HepG2 (cell line): ENCODE results near the gene ARHGAP25. TPM values are rescaled to one million over a fixed set of nuclear protein-coding genes. Genes with fewer than 3 reads are reported as not detected.

Source experiments
- ATAC-seq: fragments of 200-7000 bp; cut with Tn5 transposase; 3 replicates; pipeline ENCODE4 v1.9.1; 2020; ENCODE audit warnings: mild to moderate bottlenecking, moderate library complexity
- BruUV-seq: library from RNA; stranded (reverse); fragments of 400-500 nt; replicated peaks from 2 replicates; lab custom pipeline; 2021; lab: Mats Ljungman, UMichigan
- CTCF ChIA-PET: fragments of 300-600 bp; formaldehyde crosslinking; extraction: SDS; loops from one replicate; lab custom pipeline; 2021; ENCODE audit warnings: low total read pairs, inconsistent platforms, low intra/inter-chr PET ratio; lab: Yijun Ruan, JAX
- POLR2A ChIA-PET: fragments of 350-600 bp; sonication (Branson Sonifier 250); formaldehyde crosslinking; loops from one replicate; lab custom pipeline; 2020; ENCODE audit warnings: antibody characterized with exemption, inconsistent platforms; lab: Yijun Ruan, JAX
- DNase-seq: peaks from one replicate; pipeline ENCODE4 v3.0.0-alpha.2; 2015; ENCODE audit warnings: low spot score
- FAIRE-seq: peaks from 3 replicates; lab custom pipeline; 2011; peaks lifted over from hg19 to GRCh38; lab: Jason Lieb, UNC
- H2AFZ ChIP-seq: one replicate; pipeline ENCODE4 v1.6.1; 2011; ENCODE audit warnings: low read length, inconsistent platforms
- H3K27ac ChIP-seq: fragments of 300-600 bp; 3 replicates; pipeline ENCODE4 v1.8.0; 2011; ENCODE audit warnings: mixed run types, mild to moderate bottlenecking, mixed read lengths, low read length, inconsistent platforms; ENCODE audit not compliant: insufficient read depth; ENCODE audit errors: extremely low read length
- H3K27me3 ChIP-seq, 2 experiments: fragments of 200-600 bp in 1 of 2; 2 replicates in 1 of 2; 3 replicates in 1 of 2; pipeline versions ENCODE4 v1.6.0 to v1.8.0; 2011; ENCODE audit warnings: low read length in 2 of 2, mild to moderate bottlenecking in 2 of 2, moderate library complexity in 2 of 2, inconsistent platforms in 1 of 2; ENCODE audit not compliant: insufficient read depth in 2 of 2, control insufficient read depth in 1 of 2
- H3K36me3 ChIP-seq, 2 experiments: fragments of 200-600 bp in 1 of 2; replicated peaks in 1 of 2; 2 replicates in 1 of 2; 3 replicates in 1 of 2; pipeline versions ENCODE4 v1.5.1 to v1.8.0; 2011; ENCODE audit warnings: low read length in 2 of 2, inconsistent platforms in 1 of 2; ENCODE audit not compliant: insufficient read depth in 2 of 2, control insufficient read depth in 1 of 2
- H3K4me1 ChIP-seq: 2 replicates; pipeline ENCODE4 v1.5.1; 2012; ENCODE audit warnings: low read length, inconsistent platforms; ENCODE audit not compliant: insufficient read depth
- H3K4me2 ChIP-seq: 2 replicates; pipeline ENCODE4 v1.6.0; 2011; ENCODE audit warnings: low read depth, low read length, inconsistent platforms
- H3K4me3 ChIP-seq, 3 experiments: fragments of 200-600 bp in 1 of 3; sonication (generic), shearing (Covaris generic) in 1 of 3; replicated peaks in 1 of 3; 2 replicates each; pipeline ENCODE4 v1.5.1; 2011 to 2016; ENCODE audit warnings: low read length in 3 of 3, inconsistent platforms in 2 of 3, low read depth in 2 of 3, mild to moderate bottlenecking in 2 of 3, control low read depth in 1 of 3, mixed read lengths in 1 of 3; ENCODE audit not compliant: insufficient read depth in 1 of 3
- H3K79me2 ChIP-seq: one replicate; pipeline ENCODE4 v1.6.1; 2011; ENCODE audit warnings: low read length, inconsistent platforms; ENCODE audit not compliant: insufficient read depth
- H3K9ac ChIP-seq: 2 replicates; pipeline ENCODE4 v1.6.0; 2011; ENCODE audit warnings: mild to moderate bottlenecking, low read depth, low read length, inconsistent platforms; ENCODE audit not compliant: insufficient read depth
- H3K9me3 ChIP-seq: 2 replicates; pipeline ENCODE4 v1.5.1; 2012; ENCODE audit warnings: mild to moderate bottlenecking, low read length
- H4K20me1 ChIP-seq: 2 replicates; pipeline ENCODE4 v1.6.0; 2011; ENCODE audit warnings: inconsistent platforms, mild to moderate bottlenecking, low read length, moderate library complexity; ENCODE audit not compliant: insufficient read depth
- KLF9 ChIP-seq: IDR thresholded peaks from 2 replicates; pipeline ENCODE4 v1.6.1; 2016; ENCODE audit warnings: low read depth
- MEF2D ChIP-seq: sonication (generic); formaldehyde crosslinking; IDR thresholded peaks from 2 replicates; pipeline ENCODE4 v1.5.1; 2020; ENCODE audit warnings: mild to moderate bottlenecking, missing genetic modification reagents
- POLR2G ChIP-seq: fragments of 200-400 bp; formaldehyde crosslinking; IDR thresholded peaks from 2 replicates; pipeline ENCODE4 v1.6.1; 2018; ENCODE audit warnings: mild to moderate bottlenecking, low read depth, low read length, moderate library complexity
- RXRA ChIP-seq: sonication (generic); formaldehyde crosslinking; IDR thresholded peaks from 2 replicates; pipeline ENCODE4 v1.5.1; 2020; ENCODE audit warnings: missing genetic modification reagents
- SATB2 ChIP-seq: sonication (generic); formaldehyde crosslinking; IDR thresholded peaks from 2 replicates; pipeline ENCODE4 v1.5.0; 2020; ENCODE audit warnings: missing genetic modification reagents
- SNAI1 ChIP-seq: sonication (generic); formaldehyde crosslinking; IDR thresholded peaks from 2 replicates; pipeline ENCODE4 v1.5.0; 2020; ENCODE audit warnings: mild to moderate bottlenecking, missing genetic modification reagents, borderline replicate concordance
- ZKSCAN8 ChIP-seq: IDR thresholded peaks from 2 replicates; pipeline ENCODE4 v1.6.1; 2016; ENCODE audit warnings: borderline replicate concordance, missing genetic modification reagents, missing compliant biosample characterization
- ZMYM4 ChIP-seq: sonication (generic); formaldehyde crosslinking; IDR thresholded peaks from 2 replicates; pipeline ENCODE4 v1.8.1; 2023; ENCODE audit warnings: mild to moderate bottlenecking, missing genetic modification reagents
- ZNF350 ChIP-seq: sonication (generic); formaldehyde crosslinking; IDR thresholded peaks from 2 replicates; pipeline ENCODE4 v1.4.0; 2020; ENCODE audit warnings: mild to moderate bottlenecking, low read depth, missing genetic modification reagents, borderline replicate concordance
- ZNF432 ChIP-seq: sonication (generic); formaldehyde crosslinking; IDR thresholded peaks from 2 replicates; pipeline ENCODE4 v1.5.0; 2020; ENCODE audit warnings: missing genetic modification reagents, mild to moderate bottlenecking, borderline replicate concordance
- ZNF547 ChIP-seq: sonication (generic); formaldehyde crosslinking; IDR thresholded peaks from 2 replicates; pipeline ENCODE4 v1.5.1; 2020; ENCODE audit warnings: mild to moderate bottlenecking, missing genetic modification reagents
- ZNF788 ChIP-seq: sonication (generic); formaldehyde crosslinking; IDR thresholded peaks from 2 replicates; pipeline ENCODE4 v1.5.0; 2020; ENCODE audit warnings: mild to moderate bottlenecking, missing genetic modification reagents, borderline replicate concordance
- WGBS: methylation state at CpG from one replicate; pipeline ENCODE4 v1.1.6; 2017; ENCODE audit warnings: low lambda C conversion rate; 5-methylcytosine and 5-hydroxymethylcytosine counted together
- in situ Hi-C: cut with HindIII; loops from 2 replicates; pipeline ENCODE4 v1.10.0; 2017; ENCODE audit warnings: low pct_unique_long_range_greater_than_20kb; ENCODE audit not compliant: extremely low pct_ligation_motif_present
- intact Hi-C: fragments of 100-400 bp; cut with micrococcal nuclease; formaldehyde crosslinking; loops from one replicate; pipeline ENCODE4 v1.10.0; 2022; ENCODE audit not compliant: unreplicated experiment
- polyA plus RNA-seq, 8 experiments: library from polyadenylated mRNA; depleted of rRNA in 3 of 8; stranded (reverse) in 7 of 8; unstranded in 1 of 8; fragments of >200 nt; fragmentation: Illumina TruSeq in 4 of 8; extraction: Trizol in 4 of 8; gene quantifications; 2 replicates each; pipeline versions ENCODE4 v1.2.1 to v1.2.3, GENCODE V29; 2011 to 2016; ENCODE audit warnings: low read depth in 4 of 8, missing spikeins in 1 of 8, mixed read lengths in 1 of 8; ENCODE audit not compliant: insufficient read depth in 1 of 8
- total RNA-seq, 5 experiments: library from RNA; depleted of rRNA; stranded (reverse); fragments of >200 nt; fragmentation: Illumina TruSeq; extraction: Trizol; gene quantifications; 2 replicates each; pipeline ENCODE4 v1.2.3, GENCODE V29; 2016; ENCODE audit warnings: low read depth in 1 of 5
- TF ChIP-seq, protein P1 (sequence below): sonication (generic); formaldehyde crosslinking; IDR thresholded peaks from 2 replicates; pipeline ENCODE4 v1.4.0; 2020; ENCODE audit warnings: mild to moderate bottlenecking, missing genetic modification reagents, borderline replicate concordance
- TF ChIP-seq, protein P2 (sequence below): sonication (generic); formaldehyde crosslinking; IDR thresholded peaks from 2 replicates; pipeline ENCODE4 v1.9.0; 2021; ENCODE audit warnings: mild to moderate bottlenecking, missing genetic modification reagents

ARHGAP25 gene
- total and polyA plus RNA-seq, 2 of the 13 experiments (the other 11 are each of a cell fraction or from before 2014, with no cell fraction given), result not detected

DNA sequence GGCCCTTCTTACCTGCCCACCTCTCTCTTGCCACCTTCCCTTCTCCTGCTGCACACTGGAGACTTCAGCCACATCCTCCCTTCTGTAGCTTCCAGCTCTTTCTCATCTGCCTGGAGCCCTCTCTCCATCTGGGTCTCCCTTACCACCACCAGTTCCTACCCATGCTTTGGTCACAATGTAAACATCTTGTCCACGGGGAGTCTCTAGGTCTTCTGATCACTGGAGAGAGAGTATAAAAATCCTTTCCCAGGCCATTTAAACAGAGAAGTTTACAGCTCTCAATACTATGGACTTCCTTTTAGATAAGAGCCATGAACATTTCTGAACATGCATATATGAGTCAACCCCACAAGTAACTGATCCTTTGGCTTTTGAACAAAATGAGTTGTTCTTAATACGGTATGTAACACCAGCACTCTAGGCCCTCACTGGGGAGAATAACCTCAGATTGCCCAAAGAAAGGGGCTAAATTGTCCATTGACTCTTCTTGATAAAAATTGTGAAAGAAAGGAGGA lies 5.8 kb downstream of the ARHGAP25 start:
- no TSS peak for BruUV-seq
- no peak overlapping the region for H3K9ac ChIP-seq
- 0% methylated on average over 2 of the region's 2 CpGs for WGBS
- no peaks in the 10 kb centered on the region for H4K20me1 ChIP-seq
- no peak overlapping the region for H3K27ac ChIP-seq
- H3K9me3 ChIP-seq, result no peaks in the 10 kb centered on the region
- H3K4me2 ChIP-seq, result no peak overlapping the region
- in situ Hi-C loops (no loop called here), intact Hi-C loops (no loop called here)
- peaks cover 0 to 11% of the 10 kb centered on the region in 2 experiments; a peak in 1 of 5 replicates for H3K27me3 ChIP-seq
- ATAC-seq (no peak), FAIRE-seq (no peak), DNase-seq (no peak)
- no peaks in the 10 kb centered on the region for H3K79me2 ChIP-seq
- TF ChIP-seq, protein P1, sequence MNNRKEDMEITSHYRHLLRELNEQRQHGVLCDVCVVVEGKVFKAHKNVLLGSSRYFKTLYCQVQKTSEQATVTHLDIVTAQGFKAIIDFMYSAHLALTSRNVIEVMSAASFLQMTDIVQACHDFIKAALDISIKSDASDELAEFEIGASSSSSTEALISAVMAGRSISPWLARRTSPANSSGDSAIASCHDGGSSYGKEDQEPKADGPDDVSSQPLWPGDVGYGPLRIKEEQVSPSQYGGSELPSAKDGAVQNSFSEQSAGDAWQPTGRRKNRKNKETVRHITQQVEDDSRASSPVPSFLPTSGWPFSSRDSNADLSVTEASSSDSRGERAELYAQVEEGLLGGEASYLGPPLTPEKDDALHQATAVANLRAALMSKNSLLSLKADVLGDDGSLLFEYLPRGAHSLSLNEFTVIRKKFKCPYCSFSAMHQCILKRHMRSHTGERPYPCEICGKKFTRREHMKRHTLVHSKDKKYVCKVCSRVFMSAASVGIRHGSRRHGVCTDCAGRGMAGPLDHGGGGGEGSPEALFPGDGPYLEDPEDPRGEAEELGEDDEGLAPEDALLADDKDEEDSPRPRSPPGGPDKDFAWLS (CRISPR knock-in tag), result no peak
- TF ChIP-seq ZNF547 (CRISPR knock-in tag), result no peak
- TF ChIP-seq, protein P2, sequence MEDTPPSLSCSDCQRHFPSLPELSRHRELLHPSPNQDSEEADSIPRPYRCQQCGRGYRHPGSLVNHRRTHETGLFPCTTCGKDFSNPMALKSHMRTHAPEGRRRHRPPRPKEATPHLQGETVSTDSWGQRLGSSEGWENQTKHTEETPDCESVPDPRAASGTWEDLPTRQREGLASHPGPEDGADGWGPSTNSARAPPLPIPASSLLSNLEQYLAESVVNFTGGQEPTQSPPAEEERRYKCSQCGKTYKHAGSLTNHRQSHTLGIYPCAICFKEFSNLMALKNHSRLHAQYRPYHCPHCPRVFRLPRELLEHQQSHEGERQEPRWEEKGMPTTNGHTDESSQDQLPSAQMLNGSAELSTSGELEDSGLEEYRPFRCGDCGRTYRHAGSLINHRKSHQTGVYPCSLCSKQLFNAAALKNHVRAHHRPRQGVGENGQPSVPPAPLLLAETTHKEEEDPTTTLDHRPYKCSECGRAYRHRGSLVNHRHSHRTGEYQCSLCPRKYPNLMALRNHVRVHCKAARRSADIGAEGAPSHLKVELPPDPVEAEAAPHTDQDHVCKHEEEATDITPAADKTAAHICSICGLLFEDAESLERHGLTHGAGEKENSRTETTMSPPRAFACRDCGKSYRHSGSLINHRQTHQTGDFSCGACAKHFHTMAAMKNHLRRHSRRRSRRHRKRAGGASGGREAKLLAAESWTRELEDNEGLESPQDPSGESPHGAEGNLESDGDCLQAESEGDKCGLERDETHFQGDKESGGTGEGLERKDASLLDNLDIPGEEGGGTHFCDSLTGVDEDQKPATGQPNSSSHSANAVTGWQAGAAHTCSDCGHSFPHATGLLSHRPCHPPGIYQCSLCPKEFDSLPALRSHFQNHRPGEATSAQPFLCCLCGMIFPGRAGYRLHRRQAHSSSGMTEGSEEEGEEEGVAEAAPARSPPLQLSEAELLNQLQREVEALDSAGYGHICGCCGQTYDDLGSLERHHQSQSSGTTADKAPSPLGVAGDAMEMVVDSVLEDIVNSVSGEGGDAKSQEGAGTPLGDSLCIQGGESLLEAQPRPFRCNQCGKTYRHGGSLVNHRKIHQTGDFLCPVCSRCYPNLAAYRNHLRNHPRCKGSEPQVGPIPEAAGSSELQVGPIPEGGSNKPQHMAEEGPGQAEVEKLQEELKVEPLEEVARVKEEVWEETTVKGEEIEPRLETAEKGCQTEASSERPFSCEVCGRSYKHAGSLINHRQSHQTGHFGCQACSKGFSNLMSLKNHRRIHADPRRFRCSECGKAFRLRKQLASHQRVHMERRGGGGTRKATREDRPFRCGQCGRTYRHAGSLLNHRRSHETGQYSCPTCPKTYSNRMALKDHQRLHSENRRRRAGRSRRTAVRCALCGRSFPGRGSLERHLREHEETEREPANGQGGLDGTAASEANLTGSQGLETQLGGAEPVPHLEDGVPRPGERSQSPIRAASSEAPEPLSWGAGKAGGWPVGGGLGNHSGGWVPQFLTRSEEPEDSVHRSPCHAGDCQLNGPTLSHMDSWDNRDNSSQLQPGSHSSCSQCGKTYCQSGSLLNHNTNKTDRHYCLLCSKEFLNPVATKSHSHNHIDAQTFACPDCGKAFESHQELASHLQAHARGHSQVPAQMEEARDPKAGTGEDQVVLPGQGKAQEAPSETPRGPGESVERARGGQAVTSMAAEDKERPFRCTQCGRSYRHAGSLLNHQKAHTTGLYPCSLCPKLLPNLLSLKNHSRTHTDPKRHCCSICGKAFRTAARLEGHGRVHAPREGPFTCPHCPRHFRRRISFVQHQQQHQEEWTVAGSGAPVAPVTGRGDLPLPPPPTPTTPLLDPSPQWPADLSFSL (CRISPR knock-in tag), result no peak
- TF ChIP-seq ZNF432 (CRISPR knock-in tag), result no peak
- no peak for TF ChIP-seq ZNF788 (CRISPR knock-in tag)
- TF ChIP-seq ZNF350 (CRISPR knock-in tag), result no peak
- no peak for TF ChIP-seq ZKSCAN8 (CRISPR knock-in tag)
- no peak for TF ChIP-seq KLF9 (CRISPR knock-in tag)
- no peak for TF ChIP-seq MEF2D
- no peak for TF ChIP-seq SNAI1
- TF ChIP-seq ZMYM4, result no peak
- no peak for TF ChIP-seq POLR2G
- TF ChIP-seq SATB2 (CRISPR knock-in tag), result no peak
- TF ChIP-seq RXRA, result no peak
- H2AFZ ChIP-seq, result no peak overlapping the region
- no peaks in the 10 kb centered on the region for H3K36me3 ChIP-seq
- CTCF ChIA-PET, result no interaction called here
- H3K4me1 ChIP-seq, result no peaks in the 10 kb centered on the region
- H3K4me3 ChIP-seq, result no peak overlapping the region
- POLR2A ChIA-PET, result no interaction called here
